Measurements from ENCODE around the gene SSNA1.

The SSNA1 gene

DNA sequence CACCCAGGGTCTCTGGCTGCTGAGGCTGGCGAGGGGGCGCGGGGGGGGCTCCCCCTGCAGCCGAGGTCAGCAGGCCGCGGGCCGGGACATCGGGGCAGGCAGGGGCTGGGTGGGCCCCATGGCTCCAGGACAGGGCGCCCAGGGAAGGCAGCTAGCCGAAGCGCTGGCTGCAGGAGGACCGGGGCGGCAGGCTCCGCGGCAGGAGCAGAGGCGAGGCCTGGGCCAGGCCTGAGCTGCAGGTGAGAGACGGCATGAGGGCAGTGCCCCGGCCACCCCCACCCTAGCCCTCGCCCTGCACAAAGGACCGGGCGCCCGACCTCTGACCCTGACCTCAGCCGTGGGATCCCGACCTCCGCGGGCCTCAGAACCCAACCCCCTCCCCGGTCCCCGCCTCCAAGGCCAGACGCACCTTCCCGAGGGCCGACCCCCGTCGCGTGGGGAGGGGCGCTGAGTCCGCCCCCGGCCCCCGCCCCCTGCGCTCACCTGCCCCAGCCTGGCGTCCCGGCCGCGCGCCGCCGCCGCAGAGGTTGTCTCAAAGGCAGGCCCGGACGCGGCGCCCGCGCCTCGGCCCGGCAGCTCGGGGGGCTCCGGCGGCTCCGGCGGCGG is 33.1 kb downstream of the SSNA1 start:
- no peak for DNase-seq (ENCODE audit: low read depth)

DNA sequence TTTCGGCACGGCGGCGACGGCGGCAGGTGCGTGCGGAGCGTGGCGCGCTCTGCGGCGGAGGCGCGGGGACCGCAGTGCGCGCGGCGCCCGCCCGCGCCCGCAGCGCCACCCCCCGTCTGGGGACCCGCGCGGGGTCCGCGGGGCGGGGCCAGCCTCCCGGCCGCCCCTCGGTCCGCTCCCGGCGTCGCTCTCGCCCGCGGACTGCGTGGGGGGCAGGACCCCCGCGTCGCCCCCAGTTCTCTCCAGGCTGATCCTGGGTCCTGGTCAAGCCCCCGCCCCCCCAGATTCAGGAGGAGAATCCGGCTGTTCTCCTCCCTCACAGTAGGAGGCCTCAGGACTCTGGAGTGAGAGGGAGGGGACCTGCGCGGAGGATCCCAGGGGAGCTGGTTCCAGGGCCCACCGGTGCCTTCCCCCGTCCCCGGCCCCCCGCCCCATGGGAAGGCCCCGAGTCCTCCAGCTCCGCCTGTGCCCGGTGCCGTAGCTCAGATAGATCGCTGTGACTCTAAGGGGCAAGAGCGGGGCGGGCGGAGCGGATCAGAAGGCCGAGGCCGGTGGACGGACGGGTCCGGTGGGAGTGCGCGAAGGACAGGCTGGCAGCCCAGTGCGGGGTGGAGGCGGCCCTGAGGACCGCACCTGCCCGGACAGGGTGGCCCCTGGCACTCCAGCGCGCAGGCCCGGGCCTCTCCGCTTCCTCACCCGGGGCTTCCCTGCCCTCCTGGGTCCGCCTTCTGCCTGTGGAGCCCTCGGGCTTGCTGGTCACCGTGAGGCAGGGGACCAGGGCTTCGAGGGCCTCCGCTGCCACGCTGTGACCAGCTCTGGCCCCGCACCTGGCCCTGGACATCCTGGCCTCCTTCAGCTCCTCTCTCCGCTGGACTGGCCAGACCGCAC is 34.0 kb downstream of the SSNA1 start, which contains the start of gene RNF208:
TSS of gene RNF208 (minus strand) at position 51 of the 888 bp plus-strand sequence. CDS start 1,028 bp downstream, outside the sequence.
- no peak for DNase-seq (ENCODE audit: low read depth)

DNA sequence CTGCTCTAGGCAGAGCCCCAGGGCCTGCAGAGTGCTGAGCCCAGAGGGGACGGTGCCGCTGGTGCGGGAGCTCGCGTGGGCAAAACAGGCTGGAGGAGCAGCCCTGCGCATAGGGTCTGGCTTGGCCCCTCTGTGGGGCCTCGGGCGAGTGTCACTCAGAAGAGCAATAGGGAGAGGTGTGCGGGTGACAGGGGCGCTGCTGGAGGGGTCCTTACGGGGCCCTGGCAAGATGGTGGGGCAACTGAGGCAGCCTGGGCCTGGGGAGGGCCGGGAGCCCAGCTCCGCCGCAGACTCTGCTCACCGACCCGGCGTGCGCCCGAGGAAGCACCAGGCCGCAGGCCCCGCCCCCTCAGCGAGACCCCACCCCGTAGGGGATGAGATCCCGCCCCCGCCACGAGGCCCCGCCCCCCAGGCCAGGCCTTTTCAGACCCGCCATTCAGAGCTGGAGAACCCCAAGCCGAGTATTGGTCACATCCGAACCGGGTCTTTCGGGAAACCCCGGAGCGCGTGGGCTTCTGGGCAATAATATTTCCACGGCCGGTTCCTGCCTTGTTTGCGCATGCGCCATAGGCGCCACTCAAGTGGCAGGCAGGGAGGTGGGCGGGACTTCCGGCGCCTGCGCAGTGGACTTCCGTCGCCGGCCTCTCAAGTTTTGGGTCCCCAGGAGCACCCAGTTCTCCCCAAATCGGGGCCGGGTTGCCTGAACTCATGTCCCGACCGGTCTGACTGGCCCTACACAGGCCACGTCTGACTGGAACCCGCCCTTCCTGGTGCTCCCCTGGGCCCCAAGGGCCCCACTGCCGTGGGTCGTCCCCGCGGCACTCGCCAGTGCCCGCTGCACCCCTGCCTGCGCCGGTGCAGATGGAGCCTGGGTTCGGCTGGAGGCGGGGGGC is 34.8 kb downstream of the SSNA1 start:
- DNase-seq (ENCODE audit: low read depth) = peak; percentile 86

DNA sequence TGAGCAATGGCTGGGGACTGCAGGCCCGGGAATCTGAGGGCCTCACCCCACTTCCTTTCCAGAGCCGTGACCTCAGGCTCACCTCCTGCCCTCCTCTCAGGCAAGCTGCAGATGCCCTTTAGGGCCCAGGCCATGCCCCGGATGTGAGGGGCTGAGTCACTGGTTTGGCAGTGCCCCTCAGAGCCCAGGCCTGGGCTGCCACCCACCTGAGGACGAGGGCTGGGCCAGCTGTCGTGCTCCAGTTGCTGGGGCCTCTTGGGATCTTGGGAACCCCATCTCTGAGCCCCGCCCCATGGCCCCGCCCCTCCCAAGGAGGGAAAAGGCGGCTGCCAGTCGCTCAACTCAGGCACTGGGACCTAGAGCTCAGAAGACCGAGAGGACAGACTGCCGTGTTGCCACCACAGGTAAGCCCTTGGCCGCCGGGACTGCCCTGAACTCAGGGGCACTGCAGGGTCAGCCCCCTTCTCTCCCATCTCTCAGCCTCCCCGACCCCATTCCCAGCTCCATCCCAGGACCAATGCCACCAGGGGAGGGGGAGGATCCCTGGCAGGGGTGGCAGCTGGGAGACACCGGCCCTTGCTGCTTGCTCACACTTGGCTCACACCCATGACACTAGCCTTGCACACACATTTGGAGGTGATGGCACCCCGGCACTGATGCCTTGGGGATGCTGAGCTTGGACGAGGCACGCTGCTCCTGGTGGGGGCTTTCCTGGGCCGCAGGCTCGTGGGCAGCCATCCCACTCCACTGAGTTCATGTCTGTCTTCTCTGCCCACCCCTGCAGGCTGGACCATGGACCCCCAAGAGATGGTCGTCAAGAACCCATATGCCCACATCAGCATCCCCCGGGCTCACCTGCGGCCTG is 36.6 kb downstream of the SSNA1 start, which contains the start of gene CYSRT1:
TSS of gene CYSRT1 (plus strand) at position 345 of the 865 bp plus-strand sequence. CDS start at position 793, 448 bp downstream.
- no peak for DNase-seq (ENCODE audit: low read depth)

DNA sequence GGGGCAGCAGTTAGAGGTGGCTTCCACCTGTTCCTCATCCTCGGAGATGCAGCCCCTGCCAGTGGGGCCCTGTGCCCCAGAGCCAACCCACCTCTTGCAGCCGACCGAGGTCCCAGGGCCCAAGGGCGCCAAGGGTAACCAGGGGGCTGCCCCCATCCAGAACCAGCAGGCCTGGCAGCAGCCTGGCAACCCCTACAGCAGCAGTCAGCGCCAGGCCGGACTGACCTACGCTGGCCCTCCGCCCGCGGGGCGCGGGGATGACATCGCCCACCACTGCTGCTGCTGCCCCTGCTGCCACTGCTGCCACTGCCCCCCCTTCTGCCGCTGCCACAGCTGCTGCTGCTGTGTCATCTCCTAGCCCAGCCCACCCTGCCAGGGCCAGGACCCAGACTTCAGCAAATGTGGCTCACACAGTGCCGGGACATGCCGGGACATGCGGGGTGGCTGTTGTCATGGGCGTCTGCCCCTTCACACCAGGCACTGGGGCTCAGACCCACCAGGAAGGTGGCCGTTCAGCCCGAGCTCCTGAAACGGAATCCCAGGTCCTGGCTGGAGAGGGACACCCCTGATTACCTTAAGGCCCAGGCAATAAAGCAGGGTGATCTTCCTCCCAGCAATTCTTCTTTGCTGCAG is 37.3 kb downstream of the SSNA1 start:
- no peak for DNase-seq (ENCODE audit: low read depth)

DNA sequence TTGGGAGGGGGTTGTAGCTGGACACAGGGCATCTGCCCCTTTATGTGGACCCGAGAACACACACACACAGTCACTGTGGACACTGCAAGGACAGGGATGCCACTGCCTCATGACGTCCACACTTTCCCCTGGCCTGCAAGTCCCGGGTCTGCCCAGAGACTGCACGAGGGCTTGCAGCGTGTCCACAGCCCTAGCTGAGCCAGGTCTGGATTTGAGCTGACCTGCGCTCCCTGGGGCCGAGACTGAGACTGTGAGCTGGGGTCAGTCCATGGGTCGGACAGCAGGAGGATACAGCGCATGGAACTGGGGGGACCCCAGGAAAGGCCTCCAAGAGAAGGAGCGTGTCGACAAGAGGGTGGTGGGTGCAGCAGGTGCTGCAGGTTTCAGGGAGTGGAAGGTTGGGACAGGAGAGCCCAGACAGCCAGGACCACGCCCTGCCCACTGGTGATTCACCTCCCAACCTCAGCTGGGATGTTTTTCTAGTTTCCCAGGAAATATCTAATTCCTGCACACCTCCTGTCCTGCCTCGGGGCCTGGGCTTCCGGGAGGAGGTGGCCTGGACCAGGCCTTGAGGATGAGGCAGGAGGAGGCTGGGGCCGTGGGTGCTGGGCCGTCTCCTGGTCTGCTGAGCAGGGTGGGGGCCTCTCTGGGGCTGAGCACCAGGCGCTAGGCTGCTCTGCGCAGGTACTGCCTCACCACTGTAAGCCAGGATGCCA is 38.0 kb downstream of the SSNA1 start:
- no peak for DNase-seq (ENCODE audit: low read depth)

DNA sequence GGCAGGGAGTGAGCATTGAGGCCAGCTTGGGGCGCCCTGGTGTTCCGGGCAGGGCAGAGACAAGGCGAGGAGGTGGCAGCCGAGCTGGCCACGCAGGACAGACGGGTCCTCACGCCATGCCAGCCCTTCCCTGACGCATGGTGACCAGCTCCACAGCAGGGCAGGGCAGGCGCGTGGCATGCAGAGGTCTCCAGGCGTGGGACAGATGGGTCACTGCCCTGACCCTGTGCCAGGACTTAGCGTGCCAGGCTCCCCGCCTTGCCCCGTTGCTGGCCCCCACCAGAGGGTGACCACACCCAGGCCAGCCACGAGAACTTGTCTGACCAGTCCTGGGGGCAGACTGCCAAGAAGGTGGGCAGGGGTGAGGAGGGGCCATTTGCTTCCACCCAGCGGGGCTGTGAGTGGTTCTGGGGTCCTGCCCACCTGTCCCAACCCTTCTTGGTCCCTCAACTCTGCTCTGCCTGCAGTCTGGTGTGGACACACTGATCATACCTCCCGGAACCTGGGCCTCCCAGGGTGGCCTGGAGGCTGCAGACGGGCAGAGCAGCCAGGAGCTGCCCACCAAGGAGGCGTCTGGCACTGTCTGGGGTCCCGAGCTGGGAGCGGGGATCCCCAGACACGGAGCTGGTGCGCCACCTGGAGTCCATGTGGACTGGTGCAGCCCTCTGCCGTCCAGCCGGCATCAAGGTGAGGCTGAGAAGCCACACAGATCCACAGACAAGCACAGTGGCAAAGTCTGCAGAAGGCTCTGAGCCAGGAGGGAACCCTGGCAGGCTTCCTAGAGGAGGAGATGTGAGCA is 38.8 kb downstream of the SSNA1 start, which contains the start of gene RNF224:
TSS of gene RNF224 (plus strand) at position 449 of the 799 bp plus-strand sequence. CDS start 834 bp downstream, outside the sequence.
- DNase-seq (ENCODE audit: low read depth) = no peak

DNA sequence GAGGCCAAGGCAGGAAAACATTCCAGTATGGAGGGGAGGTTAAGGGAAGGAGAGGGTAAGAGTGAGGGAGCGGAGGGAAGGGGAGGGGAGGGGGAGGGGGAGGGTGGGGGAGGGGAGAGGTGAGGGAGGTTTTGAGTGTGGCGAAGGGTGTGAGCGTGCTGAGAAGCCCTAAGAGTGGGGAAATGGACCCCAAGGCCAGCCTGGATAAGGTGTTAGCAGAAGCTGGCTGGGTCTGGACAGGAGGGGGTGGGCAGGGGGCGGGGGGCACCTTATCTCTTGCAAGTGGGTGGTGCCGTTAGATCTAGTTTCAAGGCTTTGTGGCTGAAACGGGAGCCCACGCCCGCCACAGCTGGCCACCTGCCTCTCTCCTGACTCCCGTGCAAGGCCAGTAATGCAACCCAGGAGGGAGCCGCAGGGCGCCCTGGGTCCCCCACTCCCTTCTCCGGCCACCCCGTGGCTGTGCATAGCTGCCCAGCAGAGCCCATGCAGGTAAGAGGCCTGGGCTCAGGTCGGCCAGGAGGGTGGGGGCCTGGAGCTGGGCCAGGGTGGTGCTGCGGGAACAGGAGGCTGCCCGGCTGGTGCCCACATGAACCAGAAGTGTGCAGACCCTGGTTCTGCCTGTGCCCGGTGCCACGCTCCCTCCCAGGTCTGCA is 39.5 kb downstream of the SSNA1 start:
- DNase-seq (ENCODE audit: low read depth) = no peak

DNA sequence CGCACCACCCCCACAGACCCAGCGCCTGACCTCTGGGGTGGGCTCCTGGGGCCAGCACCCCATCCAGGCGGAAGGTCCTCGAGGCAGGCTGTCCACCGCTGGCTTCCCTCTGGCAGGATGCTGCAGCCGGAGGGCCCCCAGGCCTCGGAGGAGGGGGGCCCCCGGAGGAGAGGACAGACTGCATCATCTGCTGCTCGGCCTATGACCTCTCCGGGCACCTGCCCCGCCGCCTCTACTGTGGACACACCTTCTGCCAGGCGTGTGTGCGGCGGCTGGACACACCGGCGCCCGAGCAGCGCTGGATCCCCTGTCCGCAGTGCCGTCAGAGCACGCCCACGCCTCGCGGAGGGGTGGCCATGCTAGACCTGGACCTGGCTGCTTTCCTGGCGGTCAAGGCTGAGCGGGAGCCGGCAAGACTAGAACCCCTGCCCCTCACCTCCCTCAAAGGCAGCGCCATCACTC is 40.1 kb downstream of the SSNA1 start:
- DNase-seq (ENCODE audit: low read depth) = no peak

DNA sequence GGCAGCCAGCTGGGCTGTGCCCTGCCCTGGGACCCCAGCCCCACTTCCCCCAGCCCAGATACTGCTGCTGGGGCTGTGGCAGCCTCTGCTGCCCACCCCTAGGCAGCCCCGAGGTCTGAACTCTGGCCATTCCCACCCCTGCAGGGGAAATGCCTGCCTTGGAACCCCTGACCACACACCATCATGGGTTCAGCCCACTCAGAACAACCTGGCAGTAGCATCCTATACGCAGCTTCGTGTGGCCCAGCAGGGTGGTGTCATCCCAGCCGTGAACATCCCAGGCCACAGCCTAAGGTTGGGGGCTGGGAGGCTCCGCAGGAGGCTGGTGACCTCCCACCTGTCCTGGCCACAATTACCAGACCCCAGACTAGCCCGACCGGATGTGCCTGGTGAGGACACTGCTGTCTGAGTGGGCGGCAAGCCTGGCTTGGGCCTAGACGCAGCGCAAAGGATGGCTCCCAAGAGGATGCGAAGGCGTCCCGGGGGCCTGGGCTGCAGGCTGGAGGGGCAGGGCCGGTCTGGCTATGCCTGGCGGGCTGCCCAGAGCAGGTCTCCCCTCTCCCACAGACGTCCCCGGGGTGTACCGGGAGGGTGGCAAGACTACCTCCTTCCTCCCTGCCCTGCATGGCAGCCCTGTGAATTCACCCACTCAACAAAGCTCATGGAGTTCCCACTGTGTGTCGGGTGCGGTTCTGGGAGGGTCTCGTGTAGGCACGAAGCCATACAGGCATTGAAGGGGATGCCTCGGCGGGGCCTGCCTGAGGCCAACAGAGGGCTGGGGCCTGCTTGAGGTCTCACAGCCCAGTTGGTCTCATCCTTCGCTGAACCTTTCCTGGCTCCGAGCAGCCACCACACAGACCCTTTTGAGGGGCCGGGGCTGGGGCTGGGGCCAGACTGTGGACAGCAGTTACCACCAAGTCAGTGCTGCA is 40.8 kb downstream of the SSNA1 start:
- DNase-seq (ENCODE audit: low read depth) = no peak

DNA sequence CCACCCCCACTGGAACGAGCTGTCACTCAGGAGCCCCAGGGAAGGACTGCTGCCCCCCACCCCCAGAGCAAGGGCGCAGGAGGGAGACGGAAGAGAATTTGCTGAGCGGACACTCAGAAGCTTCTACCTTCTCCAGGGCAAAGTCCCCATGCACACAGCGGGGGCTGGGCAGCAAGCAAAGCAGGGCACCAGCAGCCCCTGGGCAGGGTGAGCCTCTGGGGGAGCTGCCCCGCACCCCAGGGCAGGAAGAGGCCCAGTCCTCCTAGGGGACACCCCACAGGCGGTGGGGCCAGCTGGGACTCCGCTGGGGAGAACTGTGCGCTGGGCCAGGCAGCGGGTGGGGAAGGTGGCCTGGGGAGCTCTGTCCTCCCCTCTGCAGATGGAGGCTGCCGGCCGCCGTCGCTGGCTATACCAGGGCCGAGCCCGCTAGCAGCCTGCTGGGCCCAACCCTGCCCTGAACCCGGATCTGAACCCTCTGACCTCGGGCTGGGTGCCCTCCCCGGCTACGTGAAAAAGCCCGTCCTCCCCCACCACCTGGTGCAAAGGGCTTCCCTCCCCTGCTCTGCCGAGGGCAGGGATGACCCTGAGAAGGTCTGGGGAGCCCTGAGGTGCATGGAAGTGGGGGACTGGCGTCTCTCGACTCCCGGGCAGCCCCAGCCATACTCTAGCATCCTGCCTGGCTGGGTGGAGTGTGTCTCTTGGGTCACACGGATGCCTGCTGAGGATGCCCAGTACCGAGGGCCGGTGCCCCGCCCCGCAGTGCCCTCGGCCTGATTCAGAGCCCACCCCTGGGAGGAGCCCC is 41.6 kb downstream of the SSNA1 start:
- no peak for DNase-seq (ENCODE audit: low read depth)

DNA sequence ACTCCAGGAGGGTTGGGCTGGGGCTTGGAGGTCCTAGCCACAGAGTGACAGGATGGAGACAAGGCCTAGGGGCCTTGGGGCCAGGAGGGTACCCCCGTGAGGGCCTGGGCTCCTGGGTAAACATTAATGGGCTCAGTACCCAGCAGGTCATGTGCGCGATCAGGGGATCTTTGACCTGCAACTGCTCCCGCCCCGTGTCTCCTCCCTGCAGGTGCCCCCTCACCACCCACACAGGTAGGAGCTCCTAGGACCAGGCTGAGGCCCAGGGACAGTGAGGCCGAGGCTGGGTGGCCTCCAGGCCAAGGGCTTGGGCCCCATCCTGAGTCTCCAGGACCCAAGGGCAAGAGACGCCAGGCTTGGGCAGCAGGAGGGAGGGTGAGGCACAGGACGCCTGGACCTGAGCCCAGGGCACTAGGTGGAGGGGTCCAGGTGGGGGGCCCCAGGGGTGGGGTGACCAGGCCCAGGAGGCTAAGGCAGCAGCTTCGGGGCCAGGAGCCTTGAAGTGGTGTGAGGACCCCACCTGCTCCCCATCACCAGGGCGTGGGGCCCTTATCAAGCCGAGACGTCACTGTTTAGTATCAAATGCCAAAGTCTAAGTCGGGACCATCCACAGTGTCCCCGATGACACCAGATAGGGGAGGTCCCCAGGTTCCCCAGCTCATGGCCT is 42.4 kb downstream of the SSNA1 start, which contains the start of gene SLC34A3:
TSS of gene SLC34A3 (plus strand) at position 197 of the 667 bp plus-strand sequence. CDS start 802 bp downstream, outside the sequence.
- DNase-seq (ENCODE audit: low read depth) = no peak

DNA sequence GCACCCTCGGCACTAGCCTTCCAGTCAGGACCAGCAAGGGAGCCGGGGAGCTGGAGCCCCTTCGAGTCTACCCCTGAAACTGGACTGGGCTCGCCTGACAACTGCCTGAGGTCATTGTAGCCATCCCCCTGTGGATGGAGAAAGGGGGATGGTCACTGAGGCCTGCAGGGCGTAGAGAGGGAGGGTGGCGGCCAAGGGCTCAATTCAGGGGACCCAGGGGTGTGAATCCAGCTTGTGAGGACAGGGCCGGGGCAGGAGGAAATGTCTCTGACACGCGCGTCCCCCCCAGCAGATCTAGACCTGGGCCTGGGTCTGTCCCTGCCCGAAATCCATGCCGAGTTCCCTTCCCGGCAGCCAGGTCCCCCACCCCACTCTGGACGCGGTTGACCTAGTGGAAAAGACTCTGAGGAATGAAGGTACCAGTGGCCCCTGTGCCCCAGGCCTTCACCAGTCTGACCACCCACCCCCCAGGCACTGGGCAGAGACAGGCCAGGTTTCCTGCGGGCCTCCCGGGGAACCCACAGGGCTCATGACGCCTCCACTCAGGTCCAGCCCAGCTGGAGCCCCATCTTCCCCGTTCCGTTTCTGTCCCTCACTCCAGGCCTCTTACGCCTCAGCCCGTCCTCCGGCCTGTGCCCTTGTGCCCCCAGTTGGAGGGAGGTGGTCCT is 43.0 kb downstream of the SSNA1 start:
- DNase-seq (ENCODE audit: low read depth) = no peak

DNA sequence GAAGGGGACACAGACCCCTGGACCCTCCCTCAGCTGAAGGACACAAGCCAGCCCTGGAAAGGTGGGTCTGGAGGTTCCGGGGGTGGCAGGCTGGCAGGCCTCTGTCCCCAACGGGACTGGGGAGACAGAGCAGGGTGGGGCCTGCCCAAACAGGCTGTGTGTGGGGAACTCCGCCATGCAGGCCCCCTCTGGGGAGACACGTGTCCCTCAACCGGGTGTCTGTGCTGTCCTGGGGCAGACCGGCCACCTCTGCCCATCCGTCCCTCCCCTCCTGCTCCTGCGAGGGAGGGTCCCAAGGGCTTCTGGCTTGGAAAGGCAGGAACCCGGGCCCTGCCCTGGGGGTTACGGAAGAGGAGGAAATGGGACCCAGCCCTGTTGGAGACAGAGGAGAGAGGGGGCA is 43.6 kb downstream of the SSNA1 start:
- no peak for DNase-seq (ENCODE audit: low read depth)

DNA sequence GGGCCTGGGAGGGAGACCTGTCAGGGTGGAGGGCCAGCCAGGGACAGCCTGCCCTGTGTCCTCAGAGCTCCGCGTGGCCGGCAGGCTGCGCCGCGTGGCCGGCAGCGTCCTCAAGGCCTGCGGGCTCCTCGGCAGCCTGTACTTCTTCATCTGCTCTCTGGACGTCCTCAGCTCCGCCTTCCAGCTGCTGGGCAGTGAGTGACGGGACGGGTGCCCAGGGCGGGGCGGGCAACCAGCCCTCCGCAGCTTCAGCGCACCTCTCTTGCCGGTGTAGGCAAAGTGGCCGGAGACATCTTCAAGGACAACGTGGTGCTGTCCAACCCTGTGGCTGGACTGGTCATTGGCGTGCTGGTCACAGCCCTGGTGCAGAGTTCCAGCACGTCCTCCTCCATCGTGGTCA is 44.0 kb downstream of the SSNA1 start:
- no peak for DNase-seq (ENCODE audit: low read depth)

Data from GM04503 (cell line).